Stimulated activated CD4-positive, alpha-beta T cell treated with anti-CD3 and anti-CD28 coated beads, Interleukin-1b, Interleukin-23, amount 100 ng/mL, for 48 hours (primary cell): ENCODE data around the gene SOX6.

ENCODE experiments used
- DNase-seq: peaks from one replicate; pipeline ENCODE4 v3.0.0-alpha.2; 2020

Gene SOX6

GRCh38 chr11:16312233-16312765, 44.0 kb downstream of the SOX6 start:
- DNase-seq = no peak

GRCh38 chr11:16311831-16312230, 44.5 kb downstream of the SOX6 start:
- DNase-seq = no peak

- DNase-seq = no peak
Observed at GRCh38 chr11:16310943-16311342, 45.4 kb downstream of the SOX6 start.

- no peak for DNase-seq
Observed at GRCh38 chr11:16309226-16309625, 47.1 kb downstream of the SOX6 start.

- no peak for DNase-seq
Observed at GRCh38 chr11:16301462-16301861, 54.9 kb downstream of the SOX6 start.

GRCh38 chr11:16299884-16300782, 56.2 kb downstream of the SOX6 start:
- no peak for DNase-seq

- no peak for DNase-seq
Observed at GRCh38 chr11:16299390-16299789, 57.0 kb downstream of the SOX6 start.

GRCh38 chr11:16297332-16297731, 59.0 kb downstream of the SOX6 start:
- DNase-seq = no peak

GRCh38 chr11:16296273-16296672, 60.1 kb downstream of the SOX6 start:
- DNase-seq = no peak

- no peak for DNase-seq
Observed at GRCh38 chr11:16295592-16295991, 60.8 kb downstream of the SOX6 start.

- no peak for DNase-seq
Observed at GRCh38 chr11:16293204-16293681, 63.1 kb downstream of the SOX6 start.

GRCh38 chr11:16292167-16292859, 64.0 kb downstream of the SOX6 start:
- DNase-seq = no peak

- DNase-seq = no peak
Observed at GRCh38 chr11:16291729-16292128, 64.6 kb downstream of the SOX6 start.

GRCh38 chr11:16289541-16289940, 66.8 kb downstream of the SOX6 start:
- DNase-seq = no peak

GRCh38 chr11:16287630-16288280, 68.6 kb downstream of the SOX6 start:
- DNase-seq = no peak

GRCh38 chr11:16286095-16286494, 70.3 kb downstream of the SOX6 start:
- DNase-seq = no peak

- DNase-seq = peak; percentile 4
Observed at GRCh38 chr11:16280256-16280682, 76.1 kb downstream of the SOX6 start.

- DNase-seq = no peak
Observed at GRCh38 chr11:16279524-16279923, 76.8 kb downstream of the SOX6 start.

- DNase-seq = no peak
Observed at GRCh38 chr11:16278979-16279378, 77.4 kb downstream of the SOX6 start.

GRCh38 chr11:16278273-16278672, 78.1 kb downstream of the SOX6 start:
- DNase-seq = no peak

- DNase-seq = no peak
Observed at GRCh38 chr11:16276251-16276650, 80.1 kb downstream of the SOX6 start.

GRCh38 chr11:16271258-16271657, 85.1 kb downstream of the SOX6 start:
- DNase-seq = no peak

GRCh38 chr11:16266021-16266420, 90.3 kb downstream of the SOX6 start:
- DNase-seq = no peak
